HG03045 (cell line): ENCODE data around the gene DCDC2B.
"Not testable (repeated sequence)": the region's sequence is repeated elsewhere in the genome, so short reads cannot be mapped to it uniquely, and the experiment has no call there.

Source experiments
- ATAC-seq: cut with Tn5 transposase; IDR thresholded peaks from one replicate; pipeline ENCODE4 v1.9.1; 2021; ENCODE audit warnings: mild to moderate bottlenecking, moderate library complexity; ENCODE audit not compliant: unreplicated experiment

DCDC2B gene

GRCh38 chr1:32255072-32256071 lies 46.5 kb downstream of the DCDC2B start:
- no peak for ATAC-seq

- no peak for ATAC-seq
Observed at GRCh38 chr1:32256473-32257226, 47.8 kb downstream of the DCDC2B start.

- ATAC-seq: no peak
Observed at GRCh38 chr1:32257227-32257508, 48.3 kb downstream of the DCDC2B start.

GRCh38 chr1:32263236-32263593 lies 54.3 kb downstream of the DCDC2B start:
- not testable (repeated sequence) for ATAC-seq

GRCh38 chr1:32263744-32264143 lies 54.9 kb downstream of the DCDC2B start:
- ATAC-seq: no peak
